Activated CD8-positive, alpha-beta memory T cell treated with anti-CD3 and anti-CD28 coated beads for 4 hours (primary cell): Measurements from ENCODE around the gene RAB9A.

Source experiments
- DNase-seq, 2 donors: peaks; one replicate each; pipeline ENCODE4 v3.0.0-alpha.2; 2020; ENCODE audit warnings: low read depth in 2 of 2

RAB9A gene

DNA sequence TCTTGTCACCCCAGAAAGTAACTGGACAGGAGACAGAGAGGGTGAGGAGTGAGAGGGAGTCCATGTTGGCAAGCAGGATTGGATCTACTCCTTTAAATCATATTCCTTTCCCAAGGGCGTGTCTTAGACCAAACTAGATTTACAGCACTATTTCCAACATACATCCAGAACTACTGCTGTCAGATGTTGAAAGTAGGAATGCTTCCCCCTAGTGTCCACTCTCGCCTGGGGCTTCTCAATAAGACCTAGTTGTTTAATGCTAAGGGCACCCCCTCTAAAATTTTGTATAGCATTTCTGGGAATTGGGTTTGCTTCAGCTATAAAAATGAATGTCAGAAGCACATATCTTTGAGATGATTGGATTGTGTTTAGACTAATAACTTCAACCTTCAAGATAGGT, 58.9 kb downstream of the RAB9A start:
- DNase-seq, result no peak

DNA sequence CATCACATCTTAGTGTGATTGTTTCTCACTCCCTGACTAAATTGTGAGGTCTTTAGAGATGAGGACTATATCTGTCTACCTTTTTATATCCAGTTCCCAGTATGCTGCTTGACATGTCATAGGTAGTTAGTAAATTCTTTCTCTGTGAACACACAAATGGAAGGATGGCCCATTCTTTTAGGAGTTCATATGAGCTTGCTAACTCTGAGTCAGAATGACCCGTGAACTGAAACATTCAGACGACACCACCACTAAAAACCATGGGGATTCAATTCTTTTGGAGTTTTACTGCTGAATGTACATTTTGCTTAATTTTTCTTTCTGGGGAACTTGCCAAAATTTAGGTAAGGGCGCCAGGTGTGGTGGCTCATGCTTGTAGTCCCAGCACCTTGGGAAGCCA, 59.6 kb downstream of the RAB9A start:
- DNase-seq, result no peak

DNA sequence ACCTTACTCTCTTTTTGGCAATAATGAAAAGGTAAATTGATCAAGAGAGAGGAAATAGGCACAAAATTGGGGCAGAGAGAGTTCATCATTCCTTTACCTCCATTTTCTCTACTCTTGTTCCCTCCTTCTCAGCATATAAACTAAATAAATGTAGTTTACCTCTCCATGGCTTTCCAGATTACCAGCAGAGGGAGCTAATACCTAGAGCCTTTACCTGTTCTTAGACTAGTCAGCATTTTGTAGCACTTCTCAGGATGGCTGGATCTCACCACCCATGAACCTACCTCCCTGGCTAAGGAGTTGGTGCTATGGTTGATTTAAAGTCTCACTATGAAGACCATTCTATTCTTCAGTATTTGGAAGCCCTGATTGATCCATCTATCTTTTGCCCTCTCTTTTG, 61.3 kb downstream of the RAB9A start:
- no peak for DNase-seq

DNA sequence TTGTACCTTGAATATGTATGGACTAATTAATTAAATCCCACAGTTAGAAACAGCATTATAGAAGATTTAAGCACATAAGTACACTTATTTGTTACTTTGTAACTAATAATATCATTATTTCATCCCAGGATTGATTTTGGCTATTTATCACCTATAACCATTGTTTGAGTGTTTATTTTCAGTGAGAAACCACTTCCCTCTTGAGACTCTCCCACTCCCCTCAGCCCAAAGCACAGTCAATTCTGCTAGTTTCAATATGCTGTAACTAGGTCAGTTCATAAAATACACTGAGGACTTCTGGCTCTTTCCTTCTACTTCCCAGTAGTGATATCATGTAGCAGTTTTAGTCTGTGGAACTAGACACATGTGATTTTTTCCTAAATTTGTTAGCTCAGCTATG, 61.9 kb downstream of the RAB9A start:
- DNase-seq, result no peak

DNA sequence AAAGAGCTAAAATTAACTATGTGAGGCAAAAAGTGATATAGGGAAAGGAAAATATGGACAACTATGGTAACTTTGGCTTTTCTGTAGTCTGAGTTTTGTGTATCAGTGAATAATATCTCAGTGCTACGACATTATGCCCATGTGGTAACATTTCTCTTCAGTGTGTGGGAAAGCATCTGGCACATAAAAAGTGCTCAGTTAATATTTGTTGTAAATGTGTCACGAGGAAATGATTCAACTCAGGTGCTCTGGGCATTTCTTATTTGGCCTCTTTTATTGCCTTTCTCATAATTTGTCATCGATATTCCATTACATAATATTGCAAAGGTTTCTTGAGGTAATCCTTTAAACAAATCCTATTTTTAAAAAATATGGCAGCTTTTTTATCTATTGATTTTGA, 63.2 kb downstream of the RAB9A start:
- no peak for DNase-seq

DNA sequence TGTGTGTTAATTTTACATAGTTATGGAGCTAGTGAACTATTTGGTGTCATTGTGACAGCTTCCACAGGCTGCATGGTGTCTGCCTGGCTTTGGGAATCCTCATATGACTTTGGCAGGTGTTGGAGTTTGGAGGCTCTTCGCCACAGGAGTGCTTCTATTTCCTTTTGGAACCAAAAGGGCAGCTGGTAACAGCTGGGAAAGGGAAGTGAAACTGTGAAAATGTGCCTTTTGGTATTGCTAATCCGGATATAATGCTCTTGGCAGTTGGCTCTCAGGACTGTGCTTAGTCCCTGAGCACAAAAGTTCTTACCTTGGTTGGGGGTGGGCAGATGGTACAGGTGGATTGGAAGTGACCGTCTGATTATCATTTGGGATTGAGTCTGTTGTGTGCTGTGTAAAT, 63.7 kb downstream of the RAB9A start:
- DNase-seq, result no peak

DNA sequence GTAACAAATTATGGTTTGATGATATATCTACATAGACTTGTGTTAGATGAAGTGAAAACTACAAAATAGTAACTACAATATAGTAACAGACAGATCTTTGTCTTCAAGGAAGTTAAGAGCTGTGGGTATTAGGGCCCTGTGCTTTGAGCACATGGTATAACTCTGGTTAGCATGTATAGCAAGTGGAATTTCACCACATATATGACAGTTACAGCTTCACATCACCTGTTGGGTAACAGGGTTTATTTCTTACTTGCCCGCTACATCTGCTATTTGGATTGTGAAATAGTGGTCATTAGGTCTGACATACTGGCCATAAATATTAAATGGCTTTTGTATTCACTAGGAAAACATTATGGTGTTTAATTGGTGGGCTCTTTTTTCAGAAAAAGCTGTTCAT, 65.8 kb downstream of the RAB9A start:
- DNase-seq, result no peak

DNA sequence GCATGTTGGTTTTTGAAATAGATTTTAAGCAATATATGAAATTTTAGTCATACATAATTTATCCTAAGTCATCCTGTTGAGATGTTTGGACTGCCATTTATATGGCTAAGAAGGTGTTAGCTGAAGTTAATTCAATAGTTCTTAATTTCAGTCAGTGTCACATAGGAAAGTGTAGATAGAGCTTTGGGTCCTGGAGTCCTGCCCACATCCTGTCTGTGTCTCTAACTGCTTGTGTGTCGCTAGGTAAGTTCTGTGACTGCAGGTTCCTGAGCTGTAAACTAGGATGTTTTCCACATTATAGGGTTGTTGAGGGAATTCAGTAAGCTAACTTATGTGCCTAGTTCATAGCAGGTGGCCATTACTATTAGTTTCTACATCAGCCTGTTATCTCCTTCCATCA, 66.3 kb downstream of the RAB9A start:
- no peak for DNase-seq

DNA sequence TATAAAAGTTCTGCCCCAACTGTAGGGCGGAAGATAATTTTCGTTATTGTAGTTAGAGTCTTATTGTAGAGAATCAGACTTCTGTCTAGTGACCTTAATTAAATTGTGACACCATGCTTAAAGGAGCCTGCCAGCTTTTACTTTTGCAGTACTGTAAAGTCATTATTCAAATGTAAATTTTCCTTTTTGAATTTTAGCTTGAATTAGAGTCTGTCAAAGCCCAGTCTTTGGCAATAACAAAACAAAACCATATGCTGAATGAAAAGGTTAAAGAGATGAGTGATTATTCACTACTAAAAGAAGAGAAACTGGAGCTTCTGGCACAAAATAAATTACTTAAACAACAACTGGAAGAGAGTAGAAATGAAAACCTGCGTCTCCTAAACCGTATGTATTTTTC, 67.5 kb downstream of the RAB9A start:
- DNase-seq, result no peak

DNA sequence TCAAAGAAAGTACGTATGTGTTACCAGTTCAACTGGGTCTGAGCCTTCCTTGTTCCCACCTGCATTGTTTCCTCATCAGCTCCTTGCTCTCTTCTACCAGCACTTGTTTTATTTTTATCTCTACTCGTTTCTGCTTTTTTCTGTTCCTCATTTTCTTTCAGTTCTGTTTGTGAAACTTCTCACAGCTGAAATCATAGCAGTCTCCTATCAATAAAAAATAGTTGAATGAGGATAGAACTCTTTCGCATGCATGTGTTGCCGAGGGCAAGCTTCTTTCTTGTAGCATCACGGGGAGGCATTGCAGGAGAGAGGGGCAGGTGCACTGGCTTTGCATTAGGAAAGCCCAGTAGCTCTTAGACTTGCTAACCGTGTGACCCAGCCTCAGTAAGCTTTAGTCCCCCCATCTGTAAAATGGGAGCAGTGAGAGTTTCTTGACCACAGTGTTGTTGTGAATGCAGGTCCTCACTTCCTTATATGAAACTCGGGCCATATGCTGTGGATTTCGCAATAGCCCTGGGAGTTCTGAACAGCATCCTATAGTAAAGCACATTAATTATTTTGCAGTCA, 70.3 kb downstream of the RAB9A start:
- DNase-seq, result no peak
